Stimulated activated CD8-positive, alpha-beta memory T cell treated with anti-CD3 and anti-CD28 coated beads, Interleukin-7, amount 100 ng/mL, for 48 hours (primary cell): Measurements from ENCODE around the gene NOC3L.

ENCODE experiments used
- DNase-seq, 2 donors: peaks; one replicate each; pipeline ENCODE4 v3.0.0-alpha.2; 2020; ENCODE audit warnings: low read depth in 1 of 2; ENCODE audit errors: extremely low read depth in 1 of 2

Gene NOC3L

DNA sequence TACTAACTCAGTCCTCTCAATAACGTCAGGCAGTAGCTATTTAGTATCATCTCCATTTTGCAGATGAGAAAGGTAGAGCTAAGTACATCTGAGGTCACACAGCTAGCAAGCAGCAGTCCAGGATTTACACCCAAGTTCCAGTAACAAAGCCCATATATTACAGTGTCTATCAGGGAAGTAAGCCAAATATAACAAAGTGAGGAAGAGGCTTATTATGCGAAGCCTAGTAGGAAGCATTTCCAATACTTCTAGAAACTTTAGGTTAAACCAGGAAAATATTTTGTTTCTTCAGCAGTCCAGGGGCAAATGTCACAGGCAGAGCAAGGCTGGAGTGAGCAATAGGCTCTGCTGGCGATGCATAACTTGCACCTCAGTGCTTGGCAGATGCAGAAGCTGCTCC lies 53.9 kb downstream of the NOC3L start:
- no peak for DNase-seq

DNA sequence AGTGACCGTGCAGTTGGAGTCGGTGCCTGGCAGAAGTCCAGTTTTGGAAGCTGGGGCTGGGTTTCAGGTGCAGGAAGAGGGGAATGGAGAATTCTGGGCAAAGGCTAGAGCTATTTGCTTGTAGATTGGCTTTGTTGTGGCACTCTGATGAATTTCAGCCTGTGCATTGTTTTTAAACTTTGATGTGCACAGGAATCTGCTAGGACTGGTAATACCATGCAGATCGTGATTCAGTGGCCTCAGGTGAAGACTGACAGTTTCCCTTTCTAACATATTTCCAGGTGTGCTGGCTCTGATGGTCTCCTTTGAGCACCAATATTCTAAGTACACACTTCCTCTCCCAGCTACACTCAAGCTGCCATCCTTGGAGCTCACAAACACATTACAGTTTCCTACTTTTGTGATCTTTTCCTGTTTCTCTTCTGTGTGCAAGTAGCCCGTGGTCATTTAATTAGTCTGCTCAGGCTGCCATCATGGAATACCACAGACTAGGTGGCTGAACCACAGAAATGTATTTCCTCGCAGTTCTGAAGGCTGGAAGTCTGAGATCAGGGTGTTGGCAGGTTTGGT lies 55.6 kb downstream of the NOC3L start:
- no peak for DNase-seq

GRCh38 chr10:94303929-94304328 lies 58.8 kb downstream of the NOC3L start:
- DNase-seq = no peak

GRCh38 chr10:94300042-94300441 lies 62.7 kb downstream of the NOC3L start:
- DNase-seq = no peak

GRCh38 chr10:94299417-94299816 lies 63.3 kb downstream of the NOC3L start:
- peak in 1 of 2 donors; percentile 12 for DNase-seq

DNA sequence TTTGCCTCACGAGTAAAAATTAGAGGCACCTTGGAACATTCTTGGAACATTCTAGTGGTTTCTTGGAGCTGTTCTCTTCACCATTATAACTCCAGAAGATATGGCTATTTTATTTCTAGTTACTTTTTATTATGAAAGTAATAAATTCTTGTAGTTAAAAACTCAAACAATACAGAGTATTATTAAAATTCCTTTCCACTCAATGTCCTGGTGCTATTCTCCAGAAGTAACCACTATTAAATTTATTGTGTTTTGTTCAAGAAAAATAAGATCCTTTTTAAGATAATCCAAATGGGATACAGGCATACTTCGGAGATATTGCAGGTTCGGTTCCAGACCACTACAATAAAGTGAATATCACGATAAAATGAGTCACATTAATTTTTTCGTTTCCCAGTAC lies 68.6 kb downstream of the NOC3L start:
- no peak for DNase-seq

DNA sequence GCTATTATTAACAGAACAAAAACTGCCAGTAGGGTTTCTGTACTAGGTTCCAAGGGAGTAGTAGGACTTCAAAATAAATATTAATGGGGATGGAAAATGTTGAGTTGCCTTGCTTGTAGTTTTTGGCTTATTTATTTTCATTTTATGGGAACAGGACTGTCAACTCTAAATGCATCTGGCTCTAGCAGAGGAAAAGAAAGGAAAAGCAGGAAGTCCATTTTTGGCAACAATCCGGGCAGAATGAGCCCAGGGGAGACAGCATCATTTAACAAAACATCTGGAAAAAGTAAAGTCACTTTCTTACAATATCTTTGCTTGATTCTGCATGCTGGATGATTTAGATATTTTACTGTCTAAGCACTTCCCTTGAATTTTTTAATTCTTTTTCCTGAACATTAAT lies 69.4 kb downstream of the NOC3L start:
- DNase-seq = no peak

- DNase-seq = no peak
Measured at GRCh38 chr10:94292434-94293090, 70.2 kb downstream of the NOC3L start.

- DNase-seq = no peak
Measured at GRCh38 chr10:94288361-94289101, 74.2 kb downstream of the NOC3L start.

DNA sequence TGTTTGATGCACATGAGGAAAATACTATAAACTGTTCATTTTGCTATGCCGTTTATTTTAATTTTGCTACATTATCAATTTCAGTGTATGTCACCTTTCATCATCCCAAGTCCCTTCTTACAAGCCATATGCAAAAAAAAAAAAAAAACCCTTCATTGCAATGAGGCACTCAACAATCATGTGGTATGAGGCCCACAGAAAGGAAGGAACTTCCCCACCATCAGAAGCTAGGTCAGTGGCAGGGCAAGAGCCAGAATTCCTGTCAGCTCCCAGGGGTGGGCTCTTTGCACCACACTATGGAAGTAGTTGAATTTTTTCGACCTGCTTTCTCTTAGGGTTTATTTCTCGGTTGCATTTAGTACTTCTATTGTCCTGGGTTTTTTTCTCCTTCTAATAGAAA lies 75.4 kb downstream of the NOC3L start:
- no peak for DNase-seq

DNA sequence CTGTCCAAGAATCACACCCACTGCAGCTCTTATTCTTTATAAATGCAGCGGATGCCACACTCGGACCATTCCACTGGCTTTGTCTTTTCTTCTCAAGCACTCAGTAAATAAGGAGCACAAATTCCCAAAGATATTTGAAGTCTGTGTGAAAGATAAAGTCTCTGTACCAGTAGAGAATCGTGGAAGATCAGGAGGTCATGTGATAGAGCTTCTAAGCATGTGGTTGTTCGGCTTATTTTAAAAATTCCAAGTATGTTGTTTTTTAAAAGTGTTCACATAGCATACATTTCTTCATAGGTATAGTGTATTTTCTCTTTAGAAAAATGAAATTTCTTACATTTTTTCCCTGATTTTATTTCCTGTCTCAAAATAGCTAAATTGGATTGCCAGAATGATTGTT lies 75.8 kb downstream of the NOC3L start:
- DNase-seq = no peak

DNA sequence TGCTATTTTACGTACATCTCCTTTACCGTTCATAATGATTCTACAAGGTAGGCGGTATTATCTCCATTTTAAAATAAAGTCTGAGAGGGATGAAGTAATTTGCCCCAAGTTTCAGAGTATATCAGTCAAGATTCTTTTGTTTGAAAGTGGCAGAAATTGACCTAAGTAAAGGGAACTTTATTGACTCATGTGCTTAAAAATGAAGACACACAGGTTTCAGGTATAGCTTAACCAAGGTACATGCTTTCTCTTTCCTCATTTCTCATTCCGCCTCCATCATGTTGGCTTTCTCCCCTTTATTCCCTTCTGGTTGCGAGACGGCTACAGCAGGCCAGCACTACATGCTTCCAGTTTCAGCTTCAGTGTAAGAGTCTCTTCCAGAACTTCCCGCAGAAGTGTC lies 77.5 kb downstream of the NOC3L start:
- no peak for DNase-seq
